KG1 (cell line): Measurements from ENCODE around the gene OOSP2.

Source experiments
- DNase-seq: peaks from one replicate; lab custom pipeline; 2025; lab: John Stamatoyannopoulos, UW

Gene OOSP2

GRCh38 chr11:60078745-60079144 lies 38.5 kb downstream of the OOSP2 start:
- DNase-seq = no peak

DNA sequence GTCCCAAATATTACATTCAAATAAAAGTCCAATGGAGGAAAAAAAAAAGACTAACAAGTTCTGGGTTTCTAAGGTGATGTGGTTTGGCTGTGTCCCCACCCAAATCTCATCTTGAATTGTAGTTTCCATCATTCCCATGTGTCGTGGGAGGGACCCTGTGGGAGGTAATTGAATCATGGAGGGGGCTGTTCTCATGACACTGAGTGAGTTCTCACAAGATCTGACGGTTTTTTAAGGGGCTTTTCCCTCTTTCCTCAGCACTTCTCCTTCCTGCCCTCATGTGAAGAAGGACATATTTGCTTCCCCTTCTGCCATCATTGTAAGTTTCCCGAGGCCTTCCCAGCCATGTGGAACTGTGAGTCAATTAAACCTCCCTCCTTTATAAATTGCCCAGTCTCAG lies 40.3 kb downstream of the OOSP2 start:
- no peak for DNase-seq

- DNase-seq = no peak
Measured at GRCh38 chr11:60084631-60085273, 44.5 kb downstream of the OOSP2 start.

- DNase-seq = no peak
Measured at GRCh38 chr11:60085909-60086308, 45.7 kb downstream of the OOSP2 start.

GRCh38 chr11:60087239-60087638 lies 47.0 kb downstream of the OOSP2 start:
- no peak for DNase-seq

DNA sequence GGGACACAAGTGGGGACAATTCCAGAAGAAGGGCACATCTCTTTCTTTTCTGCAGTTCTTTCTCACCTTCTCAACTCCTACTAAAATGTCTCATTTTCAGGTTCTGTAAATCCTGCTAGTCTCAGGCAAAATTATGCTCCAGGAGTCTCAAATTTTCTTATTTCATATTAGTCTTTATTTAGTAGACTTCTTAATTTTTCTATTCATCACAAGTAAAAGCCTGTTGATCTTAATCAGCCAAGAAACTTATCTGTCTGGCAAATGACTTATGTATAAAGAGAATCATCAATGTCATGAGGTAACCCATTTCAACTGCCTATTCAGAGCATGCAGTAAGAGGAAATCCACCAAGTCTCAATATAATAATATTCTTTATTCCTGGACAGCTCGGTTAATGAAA lies 48.2 kb downstream of the OOSP2 start, which contains the start of gene MS4A2:
TSS of gene MS4A2 (plus strand) at position 301 of the 400 bp plus-strand sequence. CDS start 102 bp downstream, outside the sequence.
- no peak for DNase-seq

GRCh38 chr11:60095477-60096120 lies 55.4 kb downstream of the OOSP2 start:
- no peak for DNase-seq

DNA sequence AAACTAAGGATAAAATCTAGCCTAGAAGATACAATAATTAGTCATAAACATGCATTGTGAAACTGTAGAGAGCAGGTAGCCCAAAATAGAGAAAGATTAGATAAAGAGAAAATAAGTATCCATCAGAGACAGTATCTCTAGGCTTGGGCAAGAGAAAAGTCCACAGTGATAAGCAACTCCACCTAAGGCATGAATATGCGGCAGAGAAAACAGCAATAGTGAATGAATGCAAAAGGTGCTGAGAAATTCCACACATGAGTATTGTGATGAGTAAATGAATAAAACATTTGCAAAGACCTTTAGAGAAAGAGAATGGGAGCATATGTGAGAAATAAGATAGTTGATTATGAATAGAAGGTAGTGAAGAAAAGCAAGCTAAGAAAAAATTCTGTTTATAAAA lies 57.0 kb downstream of the OOSP2 start:
- DNase-seq = no peak
